HepG2 (cell line): ENCODE results near the gene SGMS1. TPM values are rescaled to one million over a fixed set of nuclear protein-coding genes. Genes with fewer than 3 reads are reported as not detected.

Source experiments
- ELF3 ChIP-seq: IDR thresholded peaks from 2 replicates; pipeline ENCODE4 v1.6.1; 2016; ENCODE audit warnings: missing genetic modification reagents, missing compliant biosample characterization
- ERF ChIP-seq: IDR thresholded peaks from 2 replicates; pipeline ENCODE4 v1.6.1; 2018; ENCODE audit warnings: missing biosample characterization, missing genetic modification reagents
- ETV5 ChIP-seq: IDR thresholded peaks from 2 replicates; pipeline ENCODE4 v1.6.1; 2018; ENCODE audit warnings: missing biosample characterization, missing genetic modification reagents, inconsistent platforms, borderline replicate concordance
- HOXA3 ChIP-seq: sonication (generic); formaldehyde crosslinking; IDR thresholded peaks from 2 replicates; pipeline ENCODE4 v1.5.0; 2020; ENCODE audit warnings: missing genetic modification reagents
- KMT2B ChIP-seq: IDR thresholded peaks from 2 replicates; pipeline ENCODE4 v1.6.1; 2016; ENCODE audit warnings: missing genetic modification reagents, missing compliant biosample characterization
- MEF2D ChIP-seq: sonication (generic); formaldehyde crosslinking; IDR thresholded peaks from 2 replicates; pipeline ENCODE4 v1.5.1; 2020; ENCODE audit warnings: mild to moderate bottlenecking, missing genetic modification reagents
- NFKB2 ChIP-seq: sonication (generic); formaldehyde crosslinking; IDR thresholded peaks from 2 replicates; pipeline ENCODE4 v1.4.0; 2020; ENCODE audit warnings: missing genetic modification reagents, borderline replicate concordance
- NR2C2 ChIP-seq: sonication (generic); formaldehyde crosslinking; IDR thresholded peaks from 2 replicates; pipeline ENCODE4 v1.4.0; 2020; ENCODE audit warnings: missing genetic modification reagents, mild to moderate bottlenecking, moderate library complexity, borderline replicate concordance
- POLR2A ChIP-seq, 2 experiments: IDR thresholded peaks; 2 replicates each; pipeline ENCODE4 v1.6.1; 2011; ENCODE audit warnings: low read depth in 2 of 2, low read length in 2 of 2, mild to moderate bottlenecking in 1 of 2, moderate library complexity in 1 of 2; ENCODE audit not compliant: insufficient read depth in 1 of 2
- SALL1 ChIP-seq: sonication (generic); formaldehyde crosslinking; IDR thresholded peaks from 2 replicates; pipeline ENCODE4 v1.8.0; 2022; ENCODE audit warnings: mild to moderate bottlenecking, missing genetic modification reagents
- TFDP2 ChIP-seq: sonication (generic); formaldehyde crosslinking; IDR thresholded peaks from 2 replicates; pipeline ENCODE4 v1.4.0; 2020; ENCODE audit warnings: missing genetic modification reagents
- YY1 ChIP-seq: IDR thresholded peaks from 2 replicates; pipeline ENCODE4 v1.6.1; 2011; ENCODE audit warnings: low read length, low read depth, moderate library complexity, mild to moderate bottlenecking; ENCODE audit not compliant: insufficient read depth, insufficient replicate concordance
- ZNF136 ChIP-seq: sonication (generic); formaldehyde crosslinking; IDR thresholded peaks from 2 replicates; pipeline ENCODE4 v1.8.1; 2022; ENCODE audit warnings: low read depth, mild to moderate bottlenecking, moderate library complexity, missing genetic modification reagents
- ZNF33B ChIP-seq: sonication (generic); formaldehyde crosslinking; IDR thresholded peaks from 2 replicates; pipeline ENCODE4 v1.5.1; 2020; ENCODE audit warnings: mild to moderate bottlenecking, missing genetic modification reagents
- ZNF704 ChIP-seq: sonication (generic); formaldehyde crosslinking; IDR thresholded peaks from 2 replicates; pipeline ENCODE4 v1.8.1; 2023; ENCODE audit warnings: mild to moderate bottlenecking, inconsistent platforms, moderate library complexity, missing genetic modification reagents, borderline replicate concordance
- ZNF740 ChIP-seq: sonication (generic); formaldehyde crosslinking; IDR thresholded peaks from 2 replicates; pipeline ENCODE4 v1.4.0; 2020; ENCODE audit warnings: missing genetic modification reagents
- polyA plus RNA-seq, 8 experiments: library from polyadenylated mRNA; depleted of rRNA in 3 of 8; stranded (reverse) in 7 of 8; unstranded in 1 of 8; fragments of >200 nt; fragmentation: Illumina TruSeq in 4 of 8; extraction: Trizol in 4 of 8; gene quantifications; 2 replicates each; pipeline versions ENCODE4 v1.2.1 to v1.2.3, GENCODE V29; 2011 to 2016; ENCODE audit warnings: low read depth in 4 of 8, missing spikeins in 1 of 8, mixed read lengths in 1 of 8; ENCODE audit not compliant: insufficient read depth in 1 of 8
- total RNA-seq, 5 experiments: library from RNA; depleted of rRNA; stranded (reverse); fragments of >200 nt; fragmentation: Illumina TruSeq; extraction: Trizol; gene quantifications; 2 replicates each; pipeline ENCODE4 v1.2.3, GENCODE V29; 2016; ENCODE audit warnings: low read depth in 1 of 5
- TF ChIP-seq, protein P1 (sequence below): sonication (generic); formaldehyde crosslinking; IDR thresholded peaks from 2 replicates; pipeline ENCODE4 v1.4.0; 2020; ENCODE audit warnings: missing genetic modification reagents
- TF ChIP-seq, protein P2 (sequence below): sonication (generic); formaldehyde crosslinking; IDR thresholded peaks from 2 replicates; pipeline ENCODE4 v1.9.0; 2022; ENCODE audit warnings: missing genetic modification reagents, mild to moderate bottlenecking, borderline replicate concordance
- TF ChIP-seq, protein P3 (sequence below), 2 experiments: sonication (generic) in 1 of 2; formaldehyde crosslinking in 1 of 2; IDR thresholded peaks; 2 replicates each; pipeline versions ENCODE4 v1.4.0 to v1.6.1; 2018 to 2020; ENCODE audit warnings: missing genetic modification reagents in 2 of 2, borderline replicate concordance in 1 of 2, low read depth in 1 of 2, mild to moderate bottlenecking in 1 of 2, missing biosample characterization in 1 of 2

SGMS1 gene
- total and polyA plus RNA-seq, 2 of the 13 experiments (the other 11 are each of a cell fraction or from before 2014, with no cell fraction given), result 6.5 to 15.1 TPM

DNA sequence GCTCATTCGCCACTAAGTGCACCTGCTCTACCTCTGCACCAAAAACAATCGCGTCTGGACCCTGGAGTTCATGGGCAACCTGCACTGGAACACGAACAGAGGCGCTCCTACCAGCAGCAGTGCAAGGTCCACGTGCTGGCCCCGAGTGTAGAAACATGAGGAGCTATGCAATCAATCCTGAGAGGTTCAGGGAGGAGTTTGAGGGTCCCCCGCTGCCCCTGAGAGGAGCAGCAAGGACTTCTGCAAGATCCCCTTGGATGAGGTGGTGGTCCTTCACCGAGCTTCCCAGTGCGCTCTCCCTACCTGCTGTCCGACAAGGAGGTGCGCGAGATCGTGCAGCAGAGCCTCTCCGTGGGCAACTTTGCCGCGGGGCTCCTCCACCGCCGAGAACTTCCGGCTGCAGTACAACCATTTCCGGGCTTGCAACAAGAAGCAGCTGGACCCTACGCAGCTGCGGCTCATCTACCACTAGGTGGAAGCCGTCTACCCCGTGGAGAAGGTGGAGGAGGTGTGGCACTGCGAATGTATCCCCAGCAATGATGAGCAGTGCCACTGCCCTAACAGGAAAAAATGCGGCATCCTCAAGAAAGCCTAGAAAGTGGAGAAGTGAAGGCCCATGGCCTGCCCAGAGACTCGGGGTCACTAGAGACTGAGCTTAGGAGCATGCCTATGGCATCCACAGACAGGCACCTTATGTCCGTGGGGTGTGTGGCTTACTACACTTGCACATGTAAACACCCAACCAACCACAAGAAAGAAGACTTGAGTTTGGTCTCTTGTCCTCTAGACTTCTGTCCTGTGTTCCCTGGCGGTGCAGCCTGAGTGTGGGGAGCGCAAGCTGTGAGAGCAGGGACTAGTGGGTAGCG, 36.3 kb upstream of the SGMS1 start (continued):
- TF ChIP-seq TFDP2 (CRISPR knock-in tag) (peak; percentile 55; the same call in 1 of the 2 replicates), SALL1 (CRISPR knock-in tag) (peak; percentile 71), ERF (0 out of 2 replicates have a peak, but pooled peaks have one; percentile 41), ZNF704 (CRISPR knock-in tag) (peak; percentile 64; the same call in 1 of the 2 replicates), ETV5 (peak; percentile 66), KMT2B (peak; percentile 67), NFKB2 (CRISPR knock-in tag) (peak; percentile 57; the same call in 1 of the 2 replicates), HOXA3 (peak; percentile 39; the same call in 1 of the 2 replicates), ZNF740 (CRISPR knock-in tag) (0 out of 2 replicates have a peak, but pooled peaks have one; percentile 27), NR2C2 (CRISPR knock-in tag) (peak; percentile 75), MEF2D (CRISPR knock-in tag) (peak; percentile 46), ZNF33B (CRISPR knock-in tag) (peak; percentile 78; the same call in 1 of the 2 replicates), ZNF136 (CRISPR knock-in tag) (0 out of 2 replicates have a peak, but pooled peaks have one; percentile 30), YY1 (peak; percentile 36), POLR2A (IDR thresholded peaks at IDR 0.05; ENCODE audit: insufficient read depth in 1 of 2, low read depth in 2 of 2, low read length in 2 of 2) (peak; percentile 42 to 58; a peak in 3 of 4 replicates), ELF3 (CRISPR knock-in tag) (peak; percentile 55)
- TF ChIP-seq, protein P1, sequence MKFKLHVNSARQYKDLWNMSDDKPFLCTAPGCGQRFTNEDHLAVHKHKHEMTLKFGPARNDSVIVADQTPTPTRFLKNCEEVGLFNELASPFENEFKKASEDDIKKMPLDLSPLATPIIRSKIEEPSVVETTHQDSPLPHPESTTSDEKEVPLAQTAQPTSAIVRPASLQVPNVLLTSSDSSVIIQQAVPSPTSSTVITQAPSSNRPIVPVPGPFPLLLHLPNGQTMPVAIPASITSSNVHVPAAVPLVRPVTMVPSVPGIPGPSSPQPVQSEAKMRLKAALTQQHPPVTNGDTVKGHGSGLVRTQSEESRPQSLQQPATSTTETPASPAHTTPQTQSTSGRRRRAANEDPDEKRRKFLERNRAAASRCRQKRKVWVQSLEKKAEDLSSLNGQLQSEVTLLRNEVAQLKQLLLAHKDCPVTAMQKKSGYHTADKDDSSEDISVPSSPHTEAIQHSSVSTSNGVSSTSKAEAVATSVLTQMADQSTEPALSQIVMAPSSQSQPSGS, result 0 out of 2 replicates have a peak, but pooled peaks have one; percentile 25
- TF ChIP-seq, protein P2, sequence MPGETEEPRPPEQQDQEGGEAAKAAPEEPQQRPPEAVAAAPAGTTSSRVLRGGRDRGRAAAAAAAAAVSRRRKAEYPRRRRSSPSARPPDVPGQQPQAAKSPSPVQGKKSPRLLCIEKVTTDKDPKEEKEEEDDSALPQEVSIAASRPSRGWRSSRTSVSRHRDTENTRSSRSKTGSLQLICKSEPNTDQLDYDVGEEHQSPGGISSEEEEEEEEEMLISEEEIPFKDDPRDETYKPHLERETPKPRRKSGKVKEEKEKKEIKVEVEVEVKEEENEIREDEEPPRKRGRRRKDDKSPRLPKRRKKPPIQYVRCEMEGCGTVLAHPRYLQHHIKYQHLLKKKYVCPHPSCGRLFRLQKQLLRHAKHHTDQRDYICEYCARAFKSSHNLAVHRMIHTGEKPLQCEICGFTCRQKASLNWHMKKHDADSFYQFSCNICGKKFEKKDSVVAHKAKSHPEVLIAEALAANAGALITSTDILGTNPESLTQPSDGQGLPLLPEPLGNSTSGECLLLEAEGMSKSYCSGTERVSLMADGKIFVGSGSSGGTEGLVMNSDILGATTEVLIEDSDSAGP, result peak; percentile 64; the same call in 1 of the 2 replicates
- TF ChIP-seq, protein P3, sequence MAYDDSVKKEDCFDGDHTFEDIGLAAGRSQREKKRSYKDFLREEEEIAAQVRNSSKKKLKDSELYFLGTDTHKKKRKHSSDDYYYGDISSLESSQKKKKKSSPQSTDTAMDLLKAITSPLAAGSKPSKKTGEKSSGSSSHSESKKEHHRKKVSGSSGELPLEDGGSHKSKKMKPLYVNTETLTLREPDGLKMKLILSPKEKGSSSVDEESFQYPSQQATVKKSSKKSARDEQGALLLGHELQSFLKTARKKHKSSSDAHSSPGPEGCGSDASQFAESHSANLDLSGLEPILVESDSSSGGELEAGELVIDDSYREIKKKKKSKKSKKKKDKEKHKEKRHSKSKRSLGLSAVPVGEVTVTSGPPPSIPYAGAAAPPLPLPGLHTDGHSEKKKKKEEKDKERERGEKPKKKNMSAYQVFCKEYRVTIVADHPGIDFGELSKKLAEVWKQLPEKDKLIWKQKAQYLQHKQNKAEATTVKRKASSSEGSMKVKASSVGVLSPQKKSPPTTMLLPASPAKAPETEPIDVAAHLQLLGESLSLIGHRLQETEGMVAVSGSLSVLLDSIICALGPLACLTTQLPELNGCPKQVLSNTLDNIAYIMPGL (CRISPR knock-in tag; IDR thresholded peaks at IDR 0.05; ENCODE audit: borderline replicate concordance in 1 of 2, low read depth in 1 of 2), result peak; percentile 65 to 67; a peak in 3 of 4 replicates
